Naive thymus-derived CD8-positive, alpha-beta T cell (primary cell): ENCODE results near the gene SNAP25. TPM values are rescaled to one million over a fixed set of nuclear protein-coding genes. Genes with fewer than 3 reads are reported as not detected.
A peak's percentile ranks its signal among the peaks of the same experiment; 100 is the strongest.

ENCODE experiments used
- ATAC-seq, 2 donors: fragments of 150-1000 bp; cut with Tn5 transposase in 1 of 2; sonication (Bioruptor Pico), chemical (Tn5 transposase) in 1 of 2; 1 replicate in 1 of 2; 2 replicates in 1 of 2; pipeline ENCODE4 v1.10.0; 2021; ENCODE audit warnings: mild to moderate bottlenecking in 2 of 2, moderate library complexity in 2 of 2
- POLR2A ChIA-PET: fragments of 350-600 bp; sonication (Branson Sonifier 250); formaldehyde crosslinking; loops from one replicate; lab custom pipeline; 2021; ENCODE audit warnings: antibody characterized with exemption; lab: Charles Lee
- DNase-seq, 10 donors: peaks; one replicate each; pipeline versions ENCODE4 v3.0.0 to v3.0.0-alpha.2; 2020 to 2022
- H3K27ac Mint-ChIP-seq, 10 donors: one replicate each; pipeline ENCODE4 v1.8.0; 2020 to 2022; ENCODE audit warnings: mild to moderate bottlenecking in 10 of 10, mixed read lengths in 10 of 10, moderate library complexity in 4 of 10, inconsistent platforms in 1 of 10
- H3K27me3 Mint-ChIP-seq, 5 donors: one replicate each; pipeline ENCODE4 v1.8.0; 2021 to 2022; ENCODE audit warnings: mixed read lengths in 5 of 5
- H3K36me3 Mint-ChIP-seq, 3 donors: one replicate each; pipeline ENCODE4 v1.8.0; 2020 to 2022; ENCODE audit warnings: mixed read lengths in 3 of 3, mild to moderate bottlenecking in 2 of 3, inconsistent platforms in 1 of 3
- H3K4me1 Mint-ChIP-seq, 4 donors: one replicate each; pipeline ENCODE4 v1.8.0; 2021 to 2022; ENCODE audit warnings: mixed read lengths in 4 of 4
- H3K4me3 Mint-ChIP-seq, 10 donors: one replicate each; pipeline ENCODE4 v1.8.0; 2020 to 2022; ENCODE audit warnings: mild to moderate bottlenecking in 10 of 10, mixed read lengths in 10 of 10, moderate library complexity in 6 of 10, inconsistent platforms in 1 of 10
- H3K9me3 Mint-ChIP-seq, 9 donors: one replicate each; pipeline ENCODE4 v1.8.0; 2020 to 2022; ENCODE audit warnings: mixed read lengths in 9 of 9, mild to moderate bottlenecking in 3 of 9, inconsistent platforms in 1 of 9, moderate library complexity in 1 of 9
- polyA plus RNA-seq, 3 donors: library from polyadenylated mRNA; unstranded; fragments of 300-500 nt; fragmentation: Illumina TruSeq; gene quantifications; one replicate each; pipeline ENCODE4 v1.2.3, GENCODE V29; 2021
- total RNA-seq, 8 experiments: library from RNA in 2 of 8; stranded (reverse) in 2 of 8; gene quantifications; one replicate each; pipeline ENCODE4 v1.2.3 and lab custom pipeline; 2021 to 2026

Gene SNAP25
- total RNA-seq (not detected), polyA plus RNA-seq (under 1 TPM in 1 of 3 donors, not detected in 2; 0.37 TPM), total RNA-seq (lab: John Stamatoyannopoulos, UW) (0 to 0.07 (median 0) reads per million in 6 experiments)

- H3K27ac Mint-ChIP-seq, result peak within 1 kb of the TSS in 3 of 10 donors; percentile 48 to 89 (median 74)
- ATAC-seq (peak in 1 of 2 donors; percentile 36), DNase-seq (peak in 6 of 10 donors; percentile 5 to 29 (median 16))
- peaks cover 25 to 82% (median 52%) of the 10 kb centered on the region in 5 donors for H3K27me3 Mint-ChIP-seq
- POLR2A ChIA-PET, result interaction anchor here (0.5 kb wide), 1 partner anchor 1725 kb away, joined by 9 read pairs; no protein-coding TSS in a partner anchor
- H3K4me1 Mint-ChIP-seq, result peaks cover 7 to 17% (median 16%) of the 10 kb centered on the region in 4 donors
- peak within 1 kb of the TSS; percentile 42 to 80 (median 66) for H3K4me3 Mint-ChIP-seq
- H3K9me3 Mint-ChIP-seq, result peaks cover 0 to 49% (median 15%) of the 10 kb centered on the region in 9 donors
- peaks cover 0 to 28% (median 11%) of the 10 kb centered on the region in 3 donors for H3K36me3 Mint-ChIP-seq
These were observed at the start of gene SNAP25 for GRCh38 chr20:10218536-10219451. Gene SNAP25, plus strand, starts transcription at chr20:10218830. Its CDS starts 56,662 bp downstream, at chr20:10275492.

- no peak overlapping the region for H3K4me3 Mint-ChIP-seq
- H3K27me3 Mint-ChIP-seq, result peaks cover 17 to 42% (median 28%) of the 10 kb centered on the region in 5 donors
- H3K36me3 Mint-ChIP-seq, result peaks cover 0 to 20% (median 2%) of the 10 kb centered on the region in 3 donors
- POLR2A ChIA-PET, result no interaction called here
- peaks cover 3 to 8% (median 7%) of the 10 kb centered on the region in 4 donors for H3K4me1 Mint-ChIP-seq
- ATAC-seq (no peak), DNase-seq (no peak)
- H3K9me3 Mint-ChIP-seq, result peaks cover 0 to 19% (median 11%) of the 10 kb centered on the region in 9 donors
- H3K27ac Mint-ChIP-seq, result no peak overlapping the region
These were observed 48.9 kb upstream of the SNAP25 start for GRCh38 chr20:10169752-10170151.

GRCh38 chr20:10170261-10170660, 48.4 kb upstream of the SNAP25 start:
- no peak for ATAC-seq
- H3K4me1 Mint-ChIP-seq, result peaks cover 3 to 8% (median 7%) of the 10 kb centered on the region in 4 donors

GRCh38 chr20:10171864-10172751, 46.5 kb upstream of the SNAP25 start:
- H3K4me3 Mint-ChIP-seq, result peak overlapping the region; percentile 43 to 74 (median 62)
- H3K27ac Mint-ChIP-seq, result peak overlapping the region in 1 of 10 donors; percentile 15
- ATAC-seq (no peak), DNase-seq (no peak)
- H3K27me3 Mint-ChIP-seq, result peaks cover 19 to 56% (median 36%) of the 10 kb centered on the region in 5 donors
- POLR2A ChIA-PET, result no interaction called here
- peaks cover 3 to 8% (median 7%) of the 10 kb centered on the region in 4 donors for H3K4me1 Mint-ChIP-seq
- peaks cover 0 to 18% (median 2%) of the 10 kb centered on the region in 3 donors for H3K36me3 Mint-ChIP-seq
- H3K9me3 Mint-ChIP-seq, result peaks cover 0 to 18% (median 7%) of the 10 kb centered on the region in 9 donors

More at GRCh38 chr20:10170261-10170660, 48.4 kb upstream of the SNAP25 start:
- Mint-ChIP-seq H3K36me3 (peaks cover 0 to 20% (median 2%) of the 10 kb centered on the region in 3 donors), H3K27me3 (peaks cover 17 to 42% (median 28%) of the 10 kb centered on the region in 5 donors), H3K27ac (no peak overlapping the region), H3K4me3 (no peak overlapping the region), H3K9me3 (peaks cover 0 to 19% (median 11%) of the 10 kb centered on the region in 9 donors)
- POLR2A ChIA-PET, result no interaction called here
- no peak for DNase-seq

- H3K27me3 Mint-ChIP-seq, result peaks cover 23 to 63% (median 40%) of the 10 kb centered on the region in 5 donors
- peaks cover 0 to 15% (median 2%) of the 10 kb centered on the region in 3 donors for H3K36me3 Mint-ChIP-seq
- H3K4me1 Mint-ChIP-seq, result peaks cover 3 to 8% (median 7%) of the 10 kb centered on the region in 4 donors
- ATAC-seq (no peak), DNase-seq (no peak)
- POLR2A ChIA-PET, result no interaction called here
- H3K9me3 Mint-ChIP-seq, result peaks cover 0 to 9% (median 5%) of the 10 kb centered on the region in 9 donors
- H3K4me3 Mint-ChIP-seq, result peak overlapping the region in 1 of 10 donors; percentile 67
- H3K27ac Mint-ChIP-seq, result no peak overlapping the region
These were observed 45.5 kb upstream of the SNAP25 start for GRCh38 chr20:10172998-10173655.

GRCh38 chr20:10174400-10174799, 44.2 kb upstream of the SNAP25 start:
- Mint-ChIP-seq H3K27ac (no peak overlapping the region), H3K36me3 (peaks cover 0 to 10% (median 2%) of the 10 kb centered on the region in 3 donors), H3K4me3 (no peak overlapping the region), H3K27me3 (peaks cover 23 to 63% (median 40%) of the 10 kb centered on the region in 5 donors), H3K9me3 (peaks cover 0 to 6% (median 0%) of the 10 kb centered on the region in 9 donors), H3K4me1 (peaks cover 3 to 8% (median 7%) of the 10 kb centered on the region in 4 donors)
- DNase-seq (no peak), ATAC-seq (no peak)
- POLR2A ChIA-PET, result no interaction called here

- ATAC-seq (no peak), DNase-seq (no peak)
- Mint-ChIP-seq H3K4me1 (peaks cover 3 to 6% (median 5%) of the 10 kb centered on the region in 4 donors), H3K27me3 (peaks cover 19 to 55% (median 23%) of the 10 kb centered on the region in 5 donors), H3K4me3 (no peak overlapping the region), H3K27ac (no peak overlapping the region), H3K9me3 (peaks cover 0 to 6% (median 0%) of the 10 kb centered on the region in 9 donors), H3K36me3 (peaks cover 0 to 5% (median 2%) of the 10 kb centered on the region in 3 donors)
- POLR2A ChIA-PET, result no interaction called here
These were observed 41.3 kb upstream of the SNAP25 start for GRCh38 chr20:10177326-10177725.

- DNase-seq (no peak), ATAC-seq (no peak)
- POLR2A ChIA-PET, result no interaction called here
- Mint-ChIP-seq H3K9me3 (peaks cover 0 to 2% (median 0%) of the 10 kb centered on the region in 9 donors), H3K36me3 (no peaks in the 10 kb centered on the region), H3K27ac (no peak overlapping the region), H3K4me1 (no peaks in the 10 kb centered on the region), H3K27me3 (peaks cover 13 to 48% (median 15%) of the 10 kb centered on the region in 5 donors), H3K4me3 (no peak overlapping the region)
These were observed 40.5 kb upstream of the SNAP25 start for GRCh38 chr20:10178091-10178490.

- no peak for DNase-seq
- Mint-ChIP-seq H3K4me3 (no peak overlapping the region), H3K27ac (no peak overlapping the region), H3K9me3 (peaks cover 0 to 3% (median 0%) of the 10 kb centered on the region in 9 donors), H3K4me1 (no peaks in the 10 kb centered on the region), H3K27me3 (peaks cover 10 to 40% (median 13%) of the 10 kb centered on the region in 5 donors), H3K36me3 (no peaks in the 10 kb centered on the region)
- POLR2A ChIA-PET, result no interaction called here
- no peak for ATAC-seq
These were observed 39.8 kb upstream of the SNAP25 start for GRCh38 chr20:10178727-10179313.

GRCh38 chr20:10179574-10180298, 38.9 kb upstream of the SNAP25 start:
- Mint-ChIP-seq H3K4me1 (no peaks in the 10 kb centered on the region), H3K9me3 (peaks cover 0 to 6% (median 0%) of the 10 kb centered on the region in 9 donors), H3K27me3 (peaks cover 5 to 31% (median 8%) of the 10 kb centered on the region in 5 donors), H3K36me3 (no peaks in the 10 kb centered on the region), H3K4me3 (no peak overlapping the region), H3K27ac (no peak overlapping the region)
- DNase-seq, result no peak
- POLR2A ChIA-PET, result no interaction called here
- no peak for ATAC-seq
